Kidney epithelial cell (primary cell): ENCODE results near the gene CACNA1A. TPM values are rescaled to one million over a fixed set of nuclear protein-coding genes. Genes with fewer than 3 reads are reported as not detected.

ENCODE experiments used
- DNase-seq: peaks from one replicate; pipeline ENCODE4 v3.0.0-alpha.2; 2010; ENCODE audit warnings: low read depth
- H3K27me3 ChIP-seq: 2 replicates; pipeline ENCODE4 v1.6.0; 2011; ENCODE audit warnings: low read length; ENCODE audit not compliant: control insufficient read depth, insufficient read depth
- H3K36me3 ChIP-seq: 2 replicates; pipeline ENCODE4 v1.5.1; 2011; ENCODE audit warnings: low read length; ENCODE audit not compliant: control insufficient read depth, insufficient read depth
- H3K4me3 ChIP-seq: 2 replicates; pipeline ENCODE4 v1.5.1; 2011; ENCODE audit warnings: low read depth, mild to moderate bottlenecking, control low read depth, low read length
- CTCF ChIP-seq: IDR thresholded peaks from 2 replicates; pipeline ENCODE4 v1.5.1; 2011; ENCODE audit warnings: mild to moderate bottlenecking, moderate library complexity, low read length, control low read depth, inconsistent platforms; ENCODE audit not compliant: insufficient read depth, poor library complexity, severe bottlenecking
- total RNA-seq: library from RNA; depleted of rRNA; stranded (reverse); fragments of >200 nt; gene quantifications from 2 replicates; pipeline ENCODE4 v1.2.3, GENCODE V29; 2015

The CACNA1A gene
- total RNA-seq, 1 donor from 2014 or later = 0.29 TPM

DNA sequence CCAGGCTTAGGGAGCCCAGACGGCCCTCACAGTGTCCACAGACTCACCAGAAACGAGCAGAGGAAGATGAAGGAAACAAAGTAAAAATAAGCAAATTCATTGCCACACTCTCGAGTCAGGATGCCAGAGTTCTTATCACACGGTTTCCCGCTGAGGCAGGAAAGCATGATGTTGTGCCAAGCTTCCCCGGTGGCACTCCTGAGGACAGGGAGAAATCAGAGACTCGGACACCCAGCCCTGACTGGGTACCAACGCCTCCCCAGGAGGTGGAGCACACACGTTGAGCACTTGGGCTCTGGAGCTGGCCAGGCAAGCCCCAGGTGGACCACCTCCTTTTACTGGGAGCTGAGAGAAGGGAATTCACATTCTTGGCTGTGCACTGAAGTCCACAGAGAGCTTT lies 274.6 kb downstream of the CACNA1A start:
- peaks cover 10% of the 10 kb centered on the region for H3K27me3 ChIP-seq
- H3K36me3 ChIP-seq = no peaks in the 10 kb centered on the region
- no peak for TF ChIP-seq CTCF
- no peak overlapping the region for H3K4me3 ChIP-seq
- DNase-seq = no peak

DNA sequence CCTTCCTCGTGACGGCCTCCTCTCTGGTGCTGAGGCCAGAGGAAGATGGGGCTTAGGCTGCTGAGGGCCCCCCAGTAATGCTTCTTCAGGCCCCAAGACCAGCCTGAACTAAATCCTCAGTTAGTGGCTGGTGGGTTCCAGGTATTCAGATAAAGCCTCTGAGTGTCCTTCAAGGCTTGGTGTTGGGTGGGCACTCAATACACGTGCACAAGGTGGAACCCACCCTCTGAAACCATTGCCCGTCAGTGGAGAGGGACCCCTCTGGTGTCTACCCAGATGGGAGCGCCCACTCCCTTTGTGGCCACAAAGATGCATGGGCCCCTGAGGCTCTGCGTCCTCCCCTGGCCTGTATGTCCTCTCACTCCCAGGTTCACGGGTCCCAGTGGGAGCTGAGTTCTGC lies 277.0 kb downstream of the CACNA1A start:
- Histone ChIP-seq H3K36me3 (no peaks in the 10 kb centered on the region), H3K27me3 (peaks cover 13% of the 10 kb centered on the region), H3K4me3 (no peak overlapping the region)
- no peak for TF ChIP-seq CTCF
- DNase-seq = no peak

- DNase-seq = no peak
- Histone ChIP-seq H3K4me3 (no peak overlapping the region), H3K27me3 (peaks cover 13% of the 10 kb centered on the region), H3K36me3 (no peaks in the 10 kb centered on the region)
- TF ChIP-seq CTCF = no peak
Measured at GRCh38 chr19:13228561-13228960, 277.7 kb downstream of the CACNA1A start.

- no peak overlapping the region for H3K4me3 ChIP-seq
- H3K27me3 ChIP-seq = peaks cover 13% of the 10 kb centered on the region
- H3K36me3 ChIP-seq = no peaks in the 10 kb centered on the region
- no peak for DNase-seq
- no peak for TF ChIP-seq CTCF
Measured at GRCh38 chr19:13226983-13227382, 279.3 kb downstream of the CACNA1A start.

DNA sequence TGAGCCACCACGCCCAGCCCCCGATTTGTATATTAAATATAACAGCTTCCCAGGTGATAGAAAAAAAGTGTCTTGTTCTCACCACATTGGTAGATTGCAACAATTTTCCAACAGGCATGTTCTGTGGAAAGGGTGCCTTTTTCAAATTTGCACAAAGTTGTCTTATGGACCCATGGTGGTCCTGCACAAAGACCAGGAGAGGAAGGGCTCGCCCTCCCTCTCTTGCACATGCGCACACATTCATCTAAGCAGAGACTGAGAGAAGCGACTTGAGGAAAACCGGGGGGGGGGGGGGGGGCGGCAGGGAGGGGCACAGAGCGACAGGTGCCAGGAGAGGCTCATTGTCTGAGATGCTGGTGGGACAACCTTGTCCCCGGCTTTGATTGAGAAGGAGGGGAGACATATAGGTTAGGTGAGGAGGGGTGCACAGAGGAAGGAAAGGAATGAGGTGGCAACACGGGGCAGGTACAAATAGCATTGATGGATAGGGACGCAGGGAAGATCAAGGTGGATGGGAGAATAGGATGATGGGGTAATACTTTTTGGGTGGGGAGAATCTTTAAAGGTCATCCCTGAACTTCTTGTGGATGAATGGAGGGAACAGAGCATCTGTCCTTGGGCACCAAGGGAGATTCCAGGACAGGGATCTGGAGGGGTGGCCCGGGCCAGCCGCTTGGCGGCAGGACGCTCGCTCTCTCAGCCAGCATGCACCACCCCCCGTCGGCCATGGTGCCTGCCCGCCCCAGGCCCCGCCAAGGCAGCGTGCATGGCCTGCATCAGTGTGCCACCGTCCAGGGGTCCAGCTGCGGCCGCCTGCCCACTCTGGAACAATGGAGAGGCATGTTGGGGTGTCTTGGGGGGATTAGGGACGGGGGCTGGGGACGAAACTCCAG lies 280.1 kb downstream of the CACNA1A start:
- Histone ChIP-seq H3K27me3 (peaks cover 13% of the 10 kb centered on the region), H3K36me3 (no peaks in the 10 kb centered on the region), H3K4me3 (no peak overlapping the region)
- DNase-seq = no peak
- no peak for TF ChIP-seq CTCF

DNA sequence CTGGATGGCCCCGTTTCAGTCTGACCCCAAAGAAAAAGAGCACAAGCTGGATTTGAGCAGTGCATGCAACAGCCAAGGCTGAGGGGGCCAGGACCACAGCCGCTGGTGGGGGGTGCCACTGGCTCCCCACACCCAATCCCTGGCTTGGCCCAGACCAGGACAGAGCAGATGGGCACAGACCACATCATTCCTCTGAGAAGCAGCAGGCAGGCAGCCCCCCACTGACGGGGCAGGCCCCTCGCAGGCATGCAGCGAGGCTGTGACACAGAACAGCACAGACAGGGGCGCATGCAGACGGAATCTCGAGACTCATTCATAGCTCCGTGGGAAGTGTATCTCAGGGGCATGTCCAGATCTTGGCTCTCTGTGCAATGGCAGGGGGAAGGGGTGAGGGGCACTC lies 281.2 kb downstream of the CACNA1A start:
- no peaks in the 10 kb centered on the region for H3K36me3 ChIP-seq
- no peak for DNase-seq
- H3K4me3 ChIP-seq = no peak overlapping the region
- H3K27me3 ChIP-seq = peaks cover 11% of the 10 kb centered on the region
- no peak for TF ChIP-seq CTCF
